Small intestine (tissue), 7 donors: ENCODE measurements around the gene CXCL5. TPM values are rescaled to one million over a fixed set of nuclear protein-coding genes. Genes with fewer than 3 reads are reported as not detected.
"Not testable (repeated sequence)": the region's sequence is repeated elsewhere in the genome, so short reads cannot be mapped to it uniquely, and the experiment has no call there.

Experiments
- DNase-seq, 2 donors: peaks; one replicate each; pipeline versions ENCODE4 v3.0.0 to v3.0.0-alpha.2; 2013
- FAIRE-seq: peaks from 2 replicates; lab custom pipeline; 2012; peaks lifted over from hg19 to GRCh38; lab: Jason Lieb, UNC
- H3K27ac ChIP-seq, 3 donors: one replicate each; pipeline ENCODE4 v1.5.1; 2013; ENCODE audit warnings: low read length in 2 of 3, mild to moderate bottlenecking in 2 of 3, control low read depth in 1 of 3, inconsistent platforms in 1 of 3, low read depth in 1 of 3, moderate library complexity in 1 of 3
- H3K27me3 ChIP-seq, 3 donors: one replicate each; pipeline ENCODE4 v1.6.1; 2013; ENCODE audit warnings: low read length in 3 of 3, inconsistent platforms in 1 of 3; ENCODE audit not compliant: control insufficient read depth in 3 of 3, insufficient read depth in 3 of 3
- H3K36me3 ChIP-seq, 3 donors: one replicate each; pipeline ENCODE4 v1.6.1; 2013; ENCODE audit warnings: low read length in 3 of 3, inconsistent platforms in 1 of 3, low read depth in 1 of 3, mild to moderate bottlenecking in 1 of 3, moderate library complexity in 1 of 3; ENCODE audit not compliant: control insufficient read depth in 3 of 3, insufficient read depth in 2 of 3
- H3K4me1 ChIP-seq, 3 donors: one replicate each; pipeline ENCODE4 v1.6.1; 2013; ENCODE audit warnings: low read length in 2 of 3, inconsistent platforms in 1 of 3, low read depth in 1 of 3, mild to moderate bottlenecking in 1 of 3, moderate library complexity in 1 of 3; ENCODE audit not compliant: control insufficient read depth in 3 of 3, insufficient read depth in 2 of 3
- H3K4me3 ChIP-seq, 3 donors: one replicate each; pipeline ENCODE4 v1.5.1; 2013; ENCODE audit warnings: low read length in 3 of 3, control low read depth in 1 of 3, inconsistent platforms in 1 of 3, low read depth in 1 of 3, mild to moderate bottlenecking in 1 of 3, moderate library complexity in 1 of 3
- H3K9me3 ChIP-seq, 2 donors: one replicate each; pipeline ENCODE4 v1.6.1; 2013; ENCODE audit warnings: low read depth in 1 of 2, low read length in 1 of 2; ENCODE audit not compliant: control insufficient read depth in 2 of 2, insufficient read depth in 1 of 2
- WGBS, 3 donors: extraction: QIAGEN DNeasy Blood & Tissue Kit; methylation state at CpG; one replicate each; pipeline ENCODE4 v1.1.7; 2013; 5-methylcytosine and 5-hydroxymethylcytosine counted together
- polyA plus RNA-seq, 4 donors: library from polyadenylated mRNA; stranded (reverse) in 3 of 4; unstranded in 1 of 4; fragments of 200-250 nt in 3 of 4; fragments of 120-200 nt in 1 of 4; gene quantifications; one replicate each; pipeline versions ENCODE4 v1.2.1 to v1.2.3, GENCODE V29; 2013
- donor health status: healthy with polysubstance abuse.
- donor health status: control.
- donor health status: control.
- donor health status: Bipolar disorder and iron deficiency.
- donor health status: healthy.

CXCL5 gene
- polyA plus RNA-seq, 4 donors = 0.74 to 1.8 TPM; not detected in 2

GRCh38 chr4:73989031-73989430 is 9.4 kb downstream of the CXCL5 start:
- no peak for FAIRE-seq
- no peak overlapping the region for H3K27ac ChIP-seq
- WGBS, 3 donors = 71 to 78% (median 77%) methylated on average over 3 of the region's 3 CpGs

GRCh38 chr4:73988061-73988460 is 10.4 kb downstream of the CXCL5 start, which contains the start of gene PPBP:
PPBP (minus strand) TSS chr4:73988190; CDS start chr4:73988103, 87 bp downstream.
- 81 to 84% (median 82%) methylated on average over 2 of the region's 2 CpGs for WGBS, 3 donors
- Histone ChIP-seq H3K9me3 (no peaks in the 10 kb centered on the region), H3K27ac (no peak within 1 kb of the TSS), H3K36me3 (no peaks in the 10 kb centered on the region), H3K4me1 (no peaks in the 10 kb centered on the region), H3K4me3 (no peak within 1 kb of the TSS), H3K27me3 (peaks cover 0 to 2% (median 0%) of the 10 kb centered on the region in 3 donors)
- DNase-seq = no peak
- FAIRE-seq = no peak

More at GRCh38 chr4:73989031-73989430, 9.4 kb downstream of the CXCL5 start:
- no peaks in the 10 kb centered on the region for H3K4me1 ChIP-seq
- peaks cover 0 to 2% (median 0%) of the 10 kb centered on the region in 3 donors for H3K27me3 ChIP-seq
- DNase-seq = no peak
- H3K4me3 ChIP-seq = no peak overlapping the region
- no peaks in the 10 kb centered on the region for H3K9me3 ChIP-seq
- H3K36me3 ChIP-seq = no peaks in the 10 kb centered on the region

GRCh38 chr4:73985528-73985852 is 13.0 kb downstream of the CXCL5 start:
- 60 to 74% (median 71%) methylated on average over 1 of the region's 1 CpG for WGBS, 3 donors

GRCh38 chr4:73984736-73985527 is 13.5 kb downstream of the CXCL5 start:
- Histone ChIP-seq H3K36me3 (no peaks in the 10 kb centered on the region), H3K27ac (no peak overlapping the region), H3K27me3 (peaks cover 0 to 2% (median 0%) of the 10 kb centered on the region in 3 donors), H3K9me3 (no peaks in the 10 kb centered on the region), H3K4me3 (no peak overlapping the region), H3K4me1 (peaks cover 0 to 2% (median 0%) of the 10 kb centered on the region in 3 donors)
- DNase-seq (no peak), FAIRE-seq (no peak)
- WGBS, 3 donors = 83 to 93% (median 89%) methylated on average over 4 of the region's 4 CpGs

More at GRCh38 chr4:73985528-73985852, 13.0 kb downstream of the CXCL5 start:
- FAIRE-seq (no peak), DNase-seq (no peak)
- Histone ChIP-seq H3K4me1 (peaks cover 0 to 2% (median 0%) of the 10 kb centered on the region in 3 donors), H3K9me3 (no peaks in the 10 kb centered on the region), H3K4me3 (no peak overlapping the region), H3K27ac (no peak overlapping the region), H3K27me3 (peaks cover 0 to 2% (median 0%) of the 10 kb centered on the region in 3 donors), H3K36me3 (no peaks in the 10 kb centered on the region)

GRCh38 chr4:73981175-73981574 is 17.3 kb downstream of the CXCL5 start:
- FAIRE-seq, H3K36me3 ChIP-seq, H3K27ac ChIP-seq, DNase-seq, H3K9me3 ChIP-seq, H3K4me1 ChIP-seq, H3K27me3 ChIP-seq, H3K4me3 ChIP-seq: not testable (repeated sequence)
- 79 to 83% (median 82%) methylated on average over 7 of the region's 7 CpGs for WGBS, 3 donors

- Histone ChIP-seq H3K4me1 (peaks cover 0 to 3% (median 2%) of the 10 kb centered on the region in 3 donors), H3K27ac (no peak overlapping the region), H3K9me3 (no peaks in the 10 kb centered on the region), H3K4me3 (no peak overlapping the region), H3K27me3 (no peaks in the 10 kb centered on the region), H3K36me3 (no peaks in the 10 kb centered on the region)
- 87 to 92% (median 90%) methylated on average over 3 of the region's 3 CpGs for WGBS, 3 donors
- DNase-seq (no peak), FAIRE-seq (no peak)
Observed at GRCh38 chr4:73979407-73979957, 19.0 kb downstream of the CXCL5 start.

GRCh38 chr4:73978886-73979285 is 19.6 kb downstream of the CXCL5 start:
- no peak overlapping the region for H3K4me3 ChIP-seq
- H3K27ac ChIP-seq = no peak overlapping the region
- FAIRE-seq (no peak), DNase-seq (no peak)
- H3K27me3 ChIP-seq = no peaks in the 10 kb centered on the region
- H3K9me3 ChIP-seq = no peaks in the 10 kb centered on the region
- no peaks in the 10 kb centered on the region for H3K36me3 ChIP-seq
- peaks cover 0 to 3% (median 2%) of the 10 kb centered on the region in 3 donors for H3K4me1 ChIP-seq

GRCh38 chr4:73976716-73977115 is 21.8 kb downstream of the CXCL5 start:
- Histone ChIP-seq H3K9me3 (no peaks in the 10 kb centered on the region), H3K27me3 (no peaks in the 10 kb centered on the region), H3K27ac (no peak overlapping the region), H3K4me1 (peaks cover 0 to 3% (median 2%) of the 10 kb centered on the region in 3 donors), H3K36me3 (no peaks in the 10 kb centered on the region), H3K4me3 (no peak overlapping the region)
- WGBS, 3 donors = 59 to 76% (median 76%) methylated on average over 4 of the region's 4 CpGs
- DNase-seq = no peak
- FAIRE-seq = no peak
